ENCODE data around the gene IL11. TPM values are rescaled to one million over a fixed set of nuclear protein-coding genes. Genes with fewer than 3 reads are reported as not detected.
A peak's percentile ranks its signal among the peaks of the same experiment; 100 is the strongest.

The IL11 gene
- total RNA-seq, 4 donors from 2014 or later = 0.67 TPM; not detected in 3

- H3K27me3 ChIP-seq = peaks cover 21% of the 10 kb centered on the region
- peaks cover 0 to 53% of the 10 kb centered on the region in 2 donors for H3K36me3 ChIP-seq
- peaks cover 0 to 37% (median 7%) of the 10 kb centered on the region in 3 donors for H3K4me1 ChIP-seq
- no peaks in the 10 kb centered on the region for H3K9me3 ChIP-seq
- peak overlapping the region in 2 of 4 donors; percentile 37 to 62 for H3K27ac ChIP-seq
- WGBS, 2 donors (ENCODE audit: low coverage in 1 of 2) = 81 to 83% methylated on average over 2 to 11 of the region's 43 CpGs
- TF ChIP-seq EP300 (IDR thresholded peaks at IDR 0.05) (no peak), POLR2A (IDR thresholded peaks at IDR 0.05) (no peak), CTCF (IDR thresholded peaks at IDR 0.05) (no peak), POLR2AphosphoS5 (IDR thresholded peaks at IDR 0.05) (no peak)
- peak; percentile 54 for ATAC-seq
- H3K4me3 ChIP-seq = no peak overlapping the region
Measured at GRCh38 chr19:55345818-55346724, 24.2 kb downstream of the IL11 start.

- ATAC-seq = no peak
- TF ChIP-seq POLR2A (IDR thresholded peaks at IDR 0.05) (no peak), POLR2AphosphoS5 (IDR thresholded peaks at IDR 0.05) (no peak), EP300 (IDR thresholded peaks at IDR 0.05) (no peak), CTCF (IDR thresholded peaks at IDR 0.05) (no peak)
- Histone ChIP-seq H3K27ac (peak overlapping the region in 2 of 4 donors; percentile 37 to 62), H3K9me3 (no peaks in the 10 kb centered on the region), H3K36me3 (peaks cover 0 to 53% of the 10 kb centered on the region in 2 donors), H3K4me1 (peaks cover 0 to 45% (median 15%) of the 10 kb centered on the region in 3 donors), H3K4me3 (no peak overlapping the region), H3K27me3 (peaks cover 13% of the 10 kb centered on the region)
- 70 to 82% methylated on average over 5 to 16 of the region's 22 CpGs for WGBS, 2 donors (ENCODE audit: low coverage in 1 of 2)
Measured at GRCh38 chr19:55345101-55345817, 25.0 kb downstream of the IL11 start.

- H3K27ac ChIP-seq = no peak overlapping the region
- H3K9me3 ChIP-seq = no peaks in the 10 kb centered on the region
- 59% methylated on average over 2 of the region's 9 CpGs; no CpG with 5 or more reads in 1 of the 2 donors for WGBS, 2 donors (ENCODE audit: low coverage in 1 of 2)
- peaks cover 0 to 53% of the 10 kb centered on the region in 2 donors for H3K36me3 ChIP-seq
- peaks cover 0 to 49% (median 16%) of the 10 kb centered on the region in 3 donors for H3K4me1 ChIP-seq
- H3K4me3 ChIP-seq = no peak overlapping the region
- H3K27me3 ChIP-seq = peaks cover 5% of the 10 kb centered on the region
- no peak for TF ChIP-seq POLR2A (IDR thresholded peaks at IDR 0.05)
- TF ChIP-seq CTCF (IDR thresholded peaks at IDR 0.05) = no peak
- TF ChIP-seq POLR2AphosphoS5 (IDR thresholded peaks at IDR 0.05) = no peak
- TF ChIP-seq EP300 (IDR thresholded peaks at IDR 0.05) = no peak
- no peak for ATAC-seq
Measured at GRCh38 chr19:55344444-55344843, 25.8 kb downstream of the IL11 start.

- Histone ChIP-seq H3K27ac (peak overlapping the region in 1 of 4 donors; percentile 98), H3K9me3 (no peaks in the 10 kb centered on the region), H3K4me1 (peaks cover 0 to 48% (median 20%) of the 10 kb centered on the region in 3 donors), H3K36me3 (peaks cover 0 to 39% of the 10 kb centered on the region in 2 donors), H3K27me3 (no peaks in the 10 kb centered on the region), H3K4me3 (peak overlapping the region in 1 of 2 donors; percentile 73)
- 73 to 82% methylated on average over 2 to 10 of the region's 50 CpGs for WGBS, 2 donors (ENCODE audit: low coverage in 1 of 2)
- TF ChIP-seq POLR2A (IDR thresholded peaks at IDR 0.05) (no peak), CTCF (IDR thresholded peaks at IDR 0.05) (no peak), POLR2AphosphoS5 (IDR thresholded peaks at IDR 0.05) (no peak), EP300 (IDR thresholded peaks at IDR 0.05) (no peak)
- no peak for ATAC-seq
Measured at GRCh38 chr19:55341595-55342531, 28.4 kb downstream of the IL11 start.

Data from gastroesophageal sphincter (tissue), 4 donors.